CD4-positive, alpha-beta T cell treated with Interleukin-10 for 1 hour (primary cell): ENCODE data around the gene TACR1.

Source experiments
- DNase-seq: peaks from one replicate; pipeline ENCODE4 v3.0.0-alpha.2; 2020

TACR1 gene

GRCh38 chr2:75041731-75042600 is 157.4 kb downstream of the TACR1 start:
- no peak for DNase-seq

GRCh38 chr2:75041226-75041625 is 158.1 kb downstream of the TACR1 start:
- no peak for DNase-seq

GRCh38 chr2:75035444-75036353 is 163.6 kb downstream of the TACR1 start:
- DNase-seq = no peak

GRCh38 chr2:75033516-75033915 is 165.8 kb downstream of the TACR1 start:
- no peak for DNase-seq

GRCh38 chr2:75031906-75032803 is 167.2 kb downstream of the TACR1 start:
- DNase-seq = no peak

- DNase-seq = no peak
These were observed 168.1 kb downstream of the TACR1 start for GRCh38 chr2:75031171-75031570.

GRCh38 chr2:75030218-75031009 is 168.9 kb downstream of the TACR1 start:
- no peak for DNase-seq

- DNase-seq = no peak
These were observed 171.4 kb downstream of the TACR1 start for GRCh38 chr2:75027886-75028285.

GRCh38 chr2:75025633-75026380 is 173.5 kb downstream of the TACR1 start:
- no peak for DNase-seq

- DNase-seq = no peak
These were observed 174.1 kb downstream of the TACR1 start for GRCh38 chr2:75025216-75025615.

- no peak for DNase-seq
These were observed 175.5 kb downstream of the TACR1 start for GRCh38 chr2:75023666-75024455.

- no peak for DNase-seq
These were observed 176.8 kb downstream of the TACR1 start for GRCh38 chr2:75022516-75022915.

GRCh38 chr2:75021672-75022071 is 177.6 kb downstream of the TACR1 start:
- no peak for DNase-seq

GRCh38 chr2:75020476-75020875 is 178.8 kb downstream of the TACR1 start:
- no peak for DNase-seq

- no peak for DNase-seq
These were observed 179.5 kb downstream of the TACR1 start for GRCh38 chr2:75019790-75020189.

GRCh38 chr2:75018162-75018561 is 181.2 kb downstream of the TACR1 start:
- peak; percentile 11 for DNase-seq

GRCh38 chr2:75012080-75012479 is 187.2 kb downstream of the TACR1 start:
- no peak for DNase-seq

- no peak for DNase-seq
These were observed 188.7 kb downstream of the TACR1 start for GRCh38 chr2:75010571-75010970.

GRCh38 chr2:75007819-75008218 is 191.5 kb downstream of the TACR1 start:
- DNase-seq = no peak

- DNase-seq = no peak
These were observed 192.3 kb downstream of the TACR1 start for GRCh38 chr2:75007061-75007460.
